GM20000 (cell line): ENCODE results near the gene AQP5.
A peak's percentile ranks its signal among the peaks of the same experiment; 100 is the strongest.

Experiments
- DNase-seq: peaks from one replicate; pipeline ENCODE4 v3.0.0; 2012; ENCODE audit warnings: low spot score
- TF ChIP-seq, protein P1 (sequence below): IDR thresholded peaks from 2 replicates; pipeline ENCODE4 v1.5.1; 2012; ENCODE audit warnings: mild to moderate bottlenecking, control low read depth; ENCODE audit errors: extremely low read depth, missing control alignments

AQP5 gene

GRCh38 chr12:49942921-49943624, 18.6 kb upstream of the AQP5 start:
- TF ChIP-seq, protein P1, sequence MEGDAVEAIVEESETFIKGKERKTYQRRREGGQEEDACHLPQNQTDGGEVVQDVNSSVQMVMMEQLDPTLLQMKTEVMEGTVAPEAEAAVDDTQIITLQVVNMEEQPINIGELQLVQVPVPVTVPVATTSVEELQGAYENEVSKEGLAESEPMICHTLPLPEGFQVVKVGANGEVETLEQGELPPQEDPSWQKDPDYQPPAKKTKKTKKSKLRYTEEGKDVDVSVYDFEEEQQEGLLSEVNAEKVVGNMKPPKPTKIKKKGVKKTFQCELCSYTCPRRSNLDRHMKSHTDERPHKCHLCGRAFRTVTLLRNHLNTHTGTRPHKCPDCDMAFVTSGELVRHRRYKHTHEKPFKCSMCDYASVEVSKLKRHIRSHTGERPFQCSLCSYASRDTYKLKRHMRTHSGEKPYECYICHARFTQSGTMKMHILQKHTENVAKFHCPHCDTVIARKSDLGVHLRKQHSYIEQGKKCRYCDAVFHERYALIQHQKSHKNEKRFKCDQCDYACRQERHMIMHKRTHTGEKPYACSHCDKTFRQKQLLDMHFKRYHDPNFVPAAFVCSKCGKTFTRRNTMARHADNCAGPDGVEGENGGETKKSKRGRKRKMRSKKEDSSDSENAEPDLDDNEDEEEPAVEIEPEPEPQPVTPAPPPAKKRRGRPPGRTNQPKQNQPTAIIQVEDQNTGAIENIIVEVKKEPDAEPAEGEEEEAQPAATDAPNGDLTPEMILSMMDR: no peak
- no peak for DNase-seq

GRCh38 chr12:49943625-49943960, 18.1 kb upstream of the AQP5 start:
- DNase-seq: no peak
- TF ChIP-seq, protein P1: no peak

DNA sequence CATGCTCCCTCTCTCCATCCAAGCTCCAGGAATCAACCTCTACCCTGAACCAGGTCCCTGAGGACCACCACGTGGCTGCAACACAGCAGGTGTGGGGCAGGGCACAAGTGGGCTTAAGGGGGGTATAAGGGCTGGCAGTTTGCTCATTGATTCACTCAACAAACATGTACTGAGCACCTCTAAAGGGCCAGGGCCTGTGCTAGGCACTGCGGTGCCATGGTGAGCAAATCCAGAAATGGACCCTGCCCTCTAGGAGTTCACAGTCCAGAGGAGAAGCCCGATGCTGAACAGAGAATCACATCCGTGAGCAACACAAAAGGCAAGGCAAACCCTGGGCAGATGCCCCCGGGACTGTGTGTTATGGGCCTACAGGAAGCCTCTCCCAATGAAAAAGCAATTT, 17.6 kb upstream of the AQP5 start:
- no peak for DNase-seq
- TF ChIP-seq, protein P1: no peak

DNA sequence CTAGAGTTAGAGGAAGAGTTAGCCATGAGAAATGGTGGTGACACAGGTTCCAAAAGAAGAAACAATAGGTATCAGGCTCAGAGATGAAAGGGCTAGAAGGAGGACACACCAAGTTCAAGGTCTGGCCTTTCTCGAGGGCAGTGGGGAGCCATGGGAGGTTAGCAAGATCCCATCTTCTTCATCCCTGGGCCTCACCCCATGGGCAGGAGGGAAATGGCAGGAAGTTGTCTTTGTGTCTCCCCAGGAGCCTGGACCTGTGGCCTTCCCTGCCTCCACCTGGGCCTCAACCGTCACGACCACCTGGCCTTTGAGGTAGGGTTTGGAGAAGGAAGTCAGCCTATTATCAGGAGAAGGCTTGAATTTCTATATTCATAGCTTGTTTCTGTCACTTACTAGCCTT, 17.0 kb upstream of the AQP5 start:
- TF ChIP-seq, protein P1: no peak
- DNase-seq: no peak

- DNase-seq: peak; percentile 91
- TF ChIP-seq, protein P1: peak; percentile 96
Observed at GRCh38 chr12:49945394-49946080, 16.1 kb upstream of the AQP5 start.

DNA sequence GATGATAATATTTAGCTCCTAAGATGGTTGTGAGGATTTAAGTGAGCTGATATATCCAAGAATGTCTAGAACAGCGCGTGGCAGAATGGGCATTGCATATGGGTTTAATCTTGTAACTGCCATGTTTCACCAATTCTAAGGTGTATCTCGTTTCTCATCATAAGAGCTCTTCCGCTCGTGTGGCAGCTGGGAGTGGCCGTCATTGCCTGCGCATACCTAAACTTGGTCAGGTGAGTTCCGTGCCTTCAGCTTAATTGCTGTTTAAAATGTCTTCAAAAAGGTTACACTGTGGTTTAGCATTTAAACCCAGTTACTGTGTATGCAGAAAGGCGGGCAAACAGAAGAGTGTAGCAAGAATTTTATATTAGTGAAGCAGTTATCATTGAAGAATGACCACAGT, 15.6 kb upstream of the AQP5 start:
- no peak for DNase-seq
- TF ChIP-seq, protein P1: no peak

GRCh38 chr12:49946497-49946896, 15.2 kb upstream of the AQP5 start:
- DNase-seq: no peak
- TF ChIP-seq, protein P1: no peak
